Panc1 (cell line): ENCODE measurements around the gene PCDHGB2. TPM values are rescaled to one million over a fixed set of nuclear protein-coding genes. Genes with fewer than 3 reads are reported as not detected.

ENCODE experiments used
- ATAC-seq: fragments of 200-7000 bp; cut with Tn5 transposase; 2 replicates; pipeline ENCODE4 v1.9.1; 2020; ENCODE audit warnings: mild to moderate bottlenecking, moderate library complexity
- BruUV-seq: library from RNA; stranded (reverse); fragments of 400-500 nt; replicated peaks from 2 replicates; lab custom pipeline; 2021; lab: Mats Ljungman, UMichigan
- CTCF ChIA-PET: fragments of 300-600 bp; sonication (Branson Sonifier 250); formaldehyde crosslinking; loops from one replicate; lab custom pipeline; 2022; ENCODE audit warnings: antibody characterized with exemption; lab: Charles Lee
- POLR2A ChIA-PET: fragments of 300-600 bp; sonication (Branson Sonifier 250); formaldehyde crosslinking; loops from one replicate; lab custom pipeline; 2022; ENCODE audit warnings: antibody characterized with exemption; lab: Charles Lee
- DNase-seq: peaks from one replicate; pipeline ENCODE4 v3.0.0-alpha.2; 2010; ENCODE audit warnings: low read depth, low spot score
- H3K27ac ChIP-seq: 2 replicates; pipeline ENCODE4 v1.5.1; 2011; ENCODE audit warnings: mild to moderate bottlenecking, low read length, inconsistent platforms
- H3K27me3 ChIP-seq: fragments of 200-500 bp; sonication (Bioruptor generic); 2 replicates; pipeline ENCODE4 v1.6.0; 2014; ENCODE audit warnings: low read length, inconsistent platforms; ENCODE audit not compliant: control insufficient read depth, insufficient read depth
- H3K36me3 ChIP-seq: fragments of 200-500 bp; sonication (Bioruptor generic); 2 replicates; pipeline ENCODE4 v1.5.1; 2014; ENCODE audit warnings: inconsistent platforms, mild to moderate bottlenecking, low read length, moderate library complexity; ENCODE audit not compliant: control insufficient read depth, insufficient read depth
- H3K4me1 ChIP-seq: 2 replicates; pipeline ENCODE4 v1.5.1; 2011; ENCODE audit warnings: inconsistent platforms, mild to moderate bottlenecking, low read length, moderate library complexity; ENCODE audit not compliant: control insufficient read depth, insufficient read depth
- H3K4me3 ChIP-seq, 2 experiments: 2 replicates each; pipeline ENCODE4 v1.5.1; 2011 to 2012; ENCODE audit warnings: low read depth in 2 of 2, low read length in 2 of 2, mild to moderate bottlenecking in 2 of 2, inconsistent platforms in 1 of 2, moderate library complexity in 1 of 2
- H3K9me3 ChIP-seq: fragments of 200-500 bp; sonication (Bioruptor generic); 2 replicates; pipeline ENCODE4 v1.5.1; 2014; ENCODE audit warnings: low read depth, mild to moderate bottlenecking, inconsistent platforms, low read length, moderate library complexity; ENCODE audit not compliant: control insufficient read depth, insufficient read depth
- CTCF ChIP-seq: fragments of 450-650 bp; IDR thresholded peaks from 2 replicates; pipeline ENCODE4 v1.5.1; 2017; ENCODE audit warnings: mild to moderate bottlenecking
- POLR2AphosphoS5 ChIP-seq: IDR thresholded peaks from 2 replicates; pipeline ENCODE4 v1.6.1; 2012; ENCODE audit warnings: mild to moderate bottlenecking, low read depth, low read length, moderate library complexity
- REST ChIP-seq, 2 experiments: IDR thresholded peaks; 2 replicates each; pipeline ENCODE4 v1.6.1; 2011 to 2012; ENCODE audit warnings: low read depth in 2 of 2, control low read depth in 1 of 2, low read length in 1 of 2, mild to moderate bottlenecking in 1 of 2, moderate library complexity in 1 of 2; ENCODE audit not compliant: insufficient read depth in 1 of 2
- SIN3A ChIP-seq: IDR thresholded peaks from 2 replicates; pipeline ENCODE4 v1.6.1; 2012; ENCODE audit warnings: low read depth, mild to moderate bottlenecking, low read length, moderate library complexity, borderline replicate concordance; ENCODE audit not compliant: insufficient read depth
- in situ Hi-C: cut with HindIII; loops from 2 replicates; pipeline ENCODE4 v1.10.0; 2016; ENCODE audit warnings: low sequenced_read_pairs, low pct_unique_long_range_greater_than_20kb
- intact Hi-C: fragments of 100-400 bp; cut with micrococcal nuclease; formaldehyde crosslinking; loops from one replicate; pipeline ENCODE4 v1.10.0; 2022; ENCODE audit not compliant: unreplicated experiment
- total RNA-seq: library from RNA; stranded (reverse); gene quantifications from one replicate; pipeline ENCODE4 v1.2.1, GENCODE V29; 2021; ENCODE audit not compliant: unreplicated experiment

Gene PCDHGB2
- total RNA-seq, 1 experiment from 2014 or later = 5.3 TPM

GRCh38 chr5:141371572-141372475 is 12.0 kb downstream of the PCDHGB2 start:
- Histone ChIP-seq H3K4me3 (no peak overlapping the region), H3K27me3 (no peaks in the 10 kb centered on the region), H3K9me3 (peaks cover 7% of the 10 kb centered on the region; the same call in 1 of the 2 replicates), H3K4me1 (no peaks in the 10 kb centered on the region), H3K27ac (no peak overlapping the region), H3K36me3 (no peaks in the 10 kb centered on the region)
- POLR2A ChIA-PET = no interaction called here
- intact Hi-C loops = no loop called here
- TF ChIP-seq SIN3A = no peak
- no peak for TF ChIP-seq CTCF
- no peak for TF ChIP-seq POLR2AphosphoS5
- in situ Hi-C loops = no loop called here
- DNase-seq (no peak), ATAC-seq (no peak)
- CTCF ChIA-PET = no interaction called here
- no TSS peak for BruUV-seq

GRCh38 chr5:141373673-141374317 is 14.0 kb downstream of the PCDHGB2 start, which contains the start of gene PCDHGA6:
Gene PCDHGA6, plus strand, starts transcription at chr5:141373891. Its CDS starts 193 bp downstream, at chr5:141374084.
- no peak for TF ChIP-seq CTCF
- ATAC-seq = no peak
- CTCF ChIA-PET = no interaction called here
- POLR2A ChIA-PET = interaction anchor here (0.6 kb wide), 2 partner anchors 57 to 861 kb away, joined by 4 read pairs; no protein-coding TSS in a partner anchor
- Histone ChIP-seq H3K27me3 (no peaks in the 10 kb centered on the region), H3K9me3 (peaks cover 7% of the 10 kb centered on the region; the same call in 1 of the 2 replicates), H3K4me1 (no peaks in the 10 kb centered on the region), H3K27ac (no peak within 1 kb of the TSS), H3K4me3 (no peak within 1 kb of the TSS), H3K36me3 (no peaks in the 10 kb centered on the region)
- no peak for DNase-seq
- BruUV-seq = no TSS peak
- in situ Hi-C loops (no loop called here), intact Hi-C loops (no loop called here)

- Histone ChIP-seq H3K4me1 (no peaks in the 10 kb centered on the region), H3K9me3 (peaks cover 7% of the 10 kb centered on the region; the same call in 1 of the 2 replicates), H3K36me3 (no peaks in the 10 kb centered on the region), H3K27ac (no peak overlapping the region), H3K4me3 (no peak overlapping the region), H3K27me3 (0 out of 2 replicates have a peak, but pooled peaks cover 2% of the 10 kb centered on the region)
- in situ Hi-C loops (no loop called here), intact Hi-C loops (no loop called here)
- DNase-seq (no peak), ATAC-seq (no peak)
- BruUV-seq = no TSS peak
- POLR2A ChIA-PET = interaction anchor here (0.6 kb wide), 1 partner anchor 57 kb away, joined by 4 read pairs; no protein-coding TSS in a partner anchor
- CTCF ChIA-PET = no interaction called here
- TF ChIP-seq REST (IDR thresholded peaks at IDR 0.05; ENCODE audit: insufficient read depth in 1 of 2, low read depth in 2 of 2, low read length in 1 of 2) (no peak), CTCF (no peak), POLR2AphosphoS5 (no peak), SIN3A (no peak)
These were observed 14.8 kb downstream of the PCDHGB2 start for GRCh38 chr5:141374627-141375026.
